ENCODE data around the gene CENPP.

Gene CENPP

GRCh38 chr9:92644278-92644677 lies 318.5 kb downstream of the CENPP start:
- no peak for DNase-seq

DNA sequence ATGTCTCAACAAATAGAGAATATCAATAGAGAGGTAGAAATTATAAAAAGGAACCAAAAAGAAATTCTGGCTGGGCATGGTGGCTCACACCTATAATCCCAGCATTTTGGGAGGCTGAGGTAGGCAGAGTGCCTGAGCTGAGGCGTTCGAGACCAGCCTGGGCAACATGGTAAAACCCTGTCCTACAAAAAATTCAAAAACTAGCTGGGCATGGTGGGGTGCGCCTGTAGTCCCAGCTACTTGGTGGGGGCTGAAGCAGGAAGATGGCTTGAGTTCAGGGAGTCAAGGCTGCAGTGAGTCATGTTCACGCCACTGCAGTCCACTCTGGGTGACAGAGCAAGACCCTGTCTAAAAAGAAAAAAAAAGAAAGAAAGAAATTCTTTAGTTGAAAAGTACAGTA lies 319.3 kb downstream of the CENPP start:
- DNase-seq, result no peak

DNA sequence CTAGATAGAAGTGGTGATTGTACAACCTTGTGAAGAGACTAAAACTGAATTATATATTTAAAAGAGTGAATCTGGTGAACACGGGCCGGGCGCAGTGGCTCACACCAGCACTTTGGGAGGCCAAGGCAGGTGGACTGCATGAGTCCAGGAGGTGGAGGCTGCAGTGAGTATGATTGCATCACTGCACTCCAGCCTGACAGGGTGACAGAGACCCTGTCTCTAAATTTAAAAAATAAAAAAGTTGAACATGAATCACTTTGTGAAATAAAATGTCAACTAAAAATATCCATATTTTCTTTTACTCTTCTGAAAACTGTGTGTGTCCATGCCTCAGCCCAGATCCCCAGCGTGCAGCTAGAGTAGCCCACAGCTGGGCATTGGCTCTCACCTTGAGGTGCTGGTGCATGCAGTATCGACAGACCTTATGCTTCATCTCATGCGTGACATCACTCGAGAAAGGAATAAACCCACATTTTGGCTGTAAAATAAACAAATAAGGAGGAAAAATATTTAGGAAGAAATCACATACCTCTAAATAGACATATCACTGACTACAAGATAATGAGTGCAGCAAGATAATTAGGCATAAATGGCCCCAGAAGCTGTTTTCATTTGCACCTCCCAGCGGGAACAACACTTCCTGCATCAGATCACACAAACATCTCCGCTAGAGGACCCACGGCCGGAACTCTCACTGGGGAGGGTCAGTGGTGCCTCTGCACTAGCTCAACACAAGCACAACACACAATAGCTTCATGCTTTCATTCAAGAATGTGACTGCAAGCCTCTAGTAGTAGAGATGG lies 322.1 kb downstream of the CENPP start:
- no peak for DNase-seq

GRCh38 chr9:92648474-92648971 lies 322.8 kb downstream of the CENPP start:
- DNase-seq, result no peak

DNA sequence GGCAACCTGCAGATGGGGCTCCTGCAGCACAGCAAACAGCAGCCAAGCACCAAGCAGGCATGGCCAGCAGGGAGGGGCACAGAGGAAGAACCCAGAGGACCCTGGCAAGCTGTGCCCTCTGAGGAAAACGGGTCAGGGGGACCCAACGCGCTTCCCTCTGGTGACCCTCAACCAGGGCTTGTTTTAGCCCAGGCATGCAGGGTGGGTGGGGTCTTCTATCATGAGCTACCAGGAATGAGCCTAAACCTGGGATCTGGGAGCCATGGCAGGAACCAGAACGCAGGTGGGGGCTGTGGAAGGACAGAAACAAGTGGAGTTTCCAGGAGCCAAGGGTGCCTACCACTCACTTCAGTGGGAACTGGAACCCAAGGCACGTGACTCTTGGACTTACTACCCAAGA lies 323.3 kb downstream of the CENPP start:
- no peak for DNase-seq

- no peak for DNase-seq
Observed at GRCh38 chr9:92650296-92650695, 324.5 kb downstream of the CENPP start.

- DNase-seq, result no peak
Observed at GRCh38 chr9:92650839-92651621, 325.3 kb downstream of the CENPP start.

- DNase-seq, result no peak
Observed at GRCh38 chr9:92652461-92652860, 326.7 kb downstream of the CENPP start.

DNA sequence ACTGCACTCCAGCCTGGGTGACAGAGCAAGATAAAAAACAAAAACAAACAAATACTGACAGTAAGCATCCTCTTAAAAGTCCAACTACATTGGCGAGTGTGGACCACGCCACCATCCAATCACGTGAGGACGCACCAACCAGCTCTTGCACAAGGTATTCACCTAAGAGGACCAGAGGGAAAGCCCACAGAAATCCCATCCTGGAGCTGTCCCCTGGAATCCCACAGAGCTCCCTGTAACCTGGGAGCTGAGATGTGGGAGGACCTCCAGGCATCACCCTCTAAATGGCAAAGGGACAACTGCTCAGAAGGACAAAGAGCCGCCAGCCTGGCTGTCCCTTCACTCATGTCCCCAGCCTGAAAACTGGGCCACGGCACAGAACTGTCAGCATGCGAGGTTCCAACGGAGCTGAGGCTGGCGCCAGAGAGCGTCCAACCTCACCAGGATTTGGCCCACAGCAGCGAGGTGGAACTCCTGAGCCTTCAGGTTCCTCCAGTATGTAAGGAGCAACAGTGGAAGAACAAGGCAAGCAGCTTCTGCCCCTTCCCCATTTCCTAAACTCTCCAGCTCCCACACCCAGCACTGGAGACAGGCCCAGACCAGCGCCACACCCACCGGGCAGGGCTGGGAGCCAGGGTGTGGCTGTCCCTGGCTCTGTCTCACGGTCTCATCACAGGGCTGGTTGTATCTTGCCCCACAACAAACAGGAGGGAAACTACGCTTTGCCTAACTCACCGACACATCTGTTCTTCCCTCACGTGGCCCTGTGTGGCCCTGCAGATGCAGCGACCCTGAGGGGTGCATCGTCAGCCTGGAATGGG lies 328.9 kb downstream of the CENPP start:
- no peak for DNase-seq

- DNase-seq, result no peak
Observed at GRCh38 chr9:92655366-92655765, 329.6 kb downstream of the CENPP start.

DNA sequence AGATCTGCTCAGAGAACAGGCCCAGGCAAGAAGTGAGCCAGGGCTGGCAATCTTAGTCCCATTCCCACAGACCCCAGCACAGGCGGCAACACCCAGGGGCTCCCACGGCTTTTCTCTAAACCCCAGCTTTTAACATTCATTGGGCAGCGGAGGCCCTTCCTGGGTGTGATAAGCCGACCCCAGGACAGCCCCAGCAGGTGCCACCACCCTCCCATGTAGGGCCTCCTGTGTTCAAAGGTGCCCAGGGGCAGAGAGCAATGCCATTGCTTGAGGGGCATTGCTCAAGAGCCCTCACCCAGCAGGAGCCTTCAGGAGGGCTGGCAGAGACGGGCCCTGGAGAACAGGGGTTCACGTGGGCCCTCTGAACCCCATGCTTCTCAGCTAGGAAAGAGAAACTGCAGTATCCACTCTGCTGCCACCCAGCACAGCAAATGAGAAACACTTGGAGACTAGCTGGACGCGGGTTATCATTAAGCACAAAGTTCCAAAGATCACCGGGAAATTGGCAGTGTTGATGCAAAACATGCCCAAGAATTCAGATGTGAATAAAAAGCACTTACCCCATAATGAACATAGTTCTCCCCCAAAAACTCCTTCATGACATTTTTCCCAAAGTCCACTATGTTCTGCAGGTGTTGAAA lies 330.3 kb downstream of the CENPP start:
- no peak for DNase-seq

GRCh38 chr9:92656537-92656925 lies 330.8 kb downstream of the CENPP start:
- no peak for DNase-seq

DNA sequence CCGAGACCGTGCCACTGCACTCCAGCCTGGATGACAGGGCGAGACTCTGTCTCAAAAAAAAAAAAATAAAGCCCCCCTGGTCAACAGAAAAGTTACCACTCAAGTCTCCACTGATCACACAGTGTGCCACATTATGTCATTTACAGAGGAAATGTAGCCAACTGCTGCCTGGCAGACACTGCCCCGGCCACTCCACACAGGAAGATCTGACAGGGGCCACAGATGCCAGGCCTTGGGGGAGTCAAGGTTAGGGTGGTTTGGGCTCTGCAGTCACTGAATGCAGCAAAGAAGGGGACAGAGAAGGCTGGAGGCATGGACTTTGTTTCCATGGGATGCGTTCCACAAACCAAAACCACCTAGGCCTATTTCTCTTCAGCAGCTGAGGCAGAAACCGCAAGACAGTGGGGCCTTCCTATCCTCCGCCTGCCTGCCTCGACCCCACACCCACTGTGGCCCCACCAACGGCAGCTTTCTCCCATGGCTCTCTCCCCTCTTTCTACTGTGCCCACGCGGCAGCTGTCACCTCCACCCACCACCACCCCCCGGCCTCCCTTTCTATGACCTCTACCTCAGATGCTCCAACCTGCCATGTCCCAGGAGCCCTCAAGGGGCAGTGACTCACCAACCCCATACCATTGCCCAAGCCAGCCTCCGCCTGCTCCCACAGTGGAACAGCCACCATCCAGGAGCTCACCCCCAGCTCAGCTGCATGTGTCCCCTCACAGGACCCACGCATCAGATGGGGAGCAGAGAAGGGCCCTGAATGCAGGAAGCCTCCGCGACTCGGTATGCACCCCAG lies 331.7 kb downstream of the CENPP start:
- DNase-seq, result no peak

DNA sequence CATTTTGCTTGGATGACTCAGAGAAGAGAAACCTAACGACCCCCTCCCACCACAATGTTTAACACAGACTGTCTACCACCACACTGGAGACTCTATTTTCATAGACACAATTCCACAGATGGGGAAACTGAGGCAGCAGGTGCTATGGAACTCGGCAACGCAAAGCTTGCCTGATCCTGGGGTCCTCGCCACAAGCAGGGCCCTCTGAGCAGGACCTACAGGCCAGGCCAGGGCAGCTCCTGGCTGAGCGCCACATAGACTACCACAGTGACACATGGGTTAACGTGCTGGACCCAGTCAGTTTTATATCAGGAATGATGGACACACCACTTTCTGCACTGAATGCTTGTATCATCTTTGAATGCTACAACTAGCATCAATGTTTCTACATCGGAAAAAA lies 332.4 kb downstream of the CENPP start:
- no peak for DNase-seq

DNA sequence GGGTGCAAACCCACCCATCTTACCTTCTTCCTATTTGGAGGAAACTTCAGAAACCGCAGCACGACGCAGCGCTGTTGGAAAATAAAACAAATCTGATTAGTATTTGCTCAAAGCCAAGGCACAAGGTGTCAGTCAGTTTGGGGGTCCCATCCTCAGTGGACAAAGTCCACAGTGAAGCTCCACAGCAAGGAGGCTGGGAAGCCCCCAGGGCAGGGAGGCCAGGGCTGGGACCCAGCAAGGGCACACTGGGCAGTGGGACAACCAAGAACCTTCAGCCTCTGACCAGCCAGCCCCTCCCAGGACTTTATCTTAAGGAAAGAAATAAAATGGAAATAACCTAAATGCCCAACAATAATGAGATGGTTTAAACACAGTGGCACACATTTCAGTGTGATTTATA lies 332.9 kb downstream of the CENPP start:
- no peak for DNase-seq

DNA sequence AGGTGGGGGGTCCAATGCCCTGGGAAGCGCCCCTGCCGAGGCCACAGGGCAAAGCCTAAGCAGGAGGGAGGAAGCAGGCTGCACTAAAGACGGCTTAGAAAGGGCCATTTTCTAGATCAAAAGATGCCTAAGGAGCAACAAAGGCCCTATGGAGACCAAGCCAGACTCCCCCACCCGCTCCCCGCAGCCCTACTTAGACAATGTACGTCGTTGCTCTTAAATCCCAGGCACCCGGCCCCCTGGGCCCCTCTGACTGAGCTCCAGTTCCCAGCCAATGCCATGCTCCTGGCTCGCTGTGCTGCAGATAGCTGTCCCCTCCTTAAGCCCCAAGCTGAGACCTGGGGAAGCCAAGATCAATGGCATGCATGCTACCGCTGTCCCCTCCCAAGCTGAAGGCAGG lies 333.8 kb downstream of the CENPP start:
- DNase-seq, result no peak

DNA sequence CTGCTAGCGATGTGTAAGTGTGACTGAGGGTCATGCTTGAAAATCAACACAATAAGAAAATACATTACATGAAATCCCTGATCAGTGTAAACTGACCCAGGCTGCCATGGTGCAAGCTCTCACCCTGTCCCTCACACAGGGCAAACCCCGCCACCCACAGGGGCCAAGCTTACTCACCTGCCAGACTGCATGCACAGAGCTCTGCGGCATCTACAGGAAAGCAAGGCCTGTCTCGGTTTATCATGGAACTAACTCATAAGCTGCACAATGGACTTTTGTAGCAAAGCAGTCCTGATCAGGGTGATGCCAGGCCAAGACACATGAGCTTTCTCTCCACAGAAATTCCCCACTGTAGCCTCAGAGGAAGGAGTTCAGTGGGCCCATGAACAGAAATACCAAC lies 334.5 kb downstream of the CENPP start:
- no peak for DNase-seq

DNA sequence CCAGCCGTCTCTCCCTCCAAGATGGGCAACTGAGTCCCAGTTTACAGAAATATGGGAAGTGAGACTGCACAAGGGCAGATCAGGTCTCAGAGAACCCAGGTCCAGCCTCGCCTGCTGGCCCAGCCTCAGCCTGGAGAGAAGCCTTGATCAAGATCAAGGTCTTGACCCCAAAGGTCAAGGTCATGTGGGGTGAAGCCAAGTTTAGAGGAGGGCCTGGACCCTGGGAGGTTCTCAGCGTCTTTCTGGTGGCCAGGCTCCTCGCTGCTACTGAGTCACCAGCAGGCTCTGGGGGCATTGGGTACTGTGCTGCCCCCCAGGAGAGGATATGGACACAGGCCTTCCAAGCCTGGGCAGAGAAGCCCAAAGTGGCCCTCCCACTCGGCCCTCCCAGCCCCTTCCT lies 335.4 kb downstream of the CENPP start:
- DNase-seq, result no peak

GRCh38 chr9:92661743-92662142 lies 336.0 kb downstream of the CENPP start:
- DNase-seq, result no peak

- DNase-seq, result no peak
Observed at GRCh38 chr9:92663126-92663525, 337.4 kb downstream of the CENPP start.

- DNase-seq, result no peak
Observed at GRCh38 chr9:92663951-92664350, 338.2 kb downstream of the CENPP start.

Measured in activated naive CD4-positive, alpha-beta T cell treated with anti-CD3 and anti-CD28 coated beads, Interleukin-2, amount 50 U/mL, for 16 hours (primary cell).